Endodermal cell (in vitro differentiated cells): ENCODE data around the gene LBH. TPM values are rescaled to one million over a fixed set of nuclear protein-coding genes. Genes with fewer than 3 reads are reported as not detected.

Experiments
- DNase-seq: peaks from one replicate; pipeline ENCODE4 v3.0.0-alpha.2; 2017
- H3K27ac ChIP-seq: 2 replicates; pipeline ENCODE4 v1.5.1; 2013; ENCODE audit warnings: mild to moderate bottlenecking, low read depth, low read length, moderate library complexity
- H3K27me3 ChIP-seq: 2 replicates; pipeline ENCODE4 v1.6.1; 2013; ENCODE audit warnings: mild to moderate bottlenecking, low read length, moderate library complexity; ENCODE audit not compliant: insufficient read depth, control insufficient read depth, poor library complexity, severe bottlenecking
- H3K36me3 ChIP-seq: 2 replicates; pipeline ENCODE4 v1.7.0; 2013; ENCODE audit warnings: mild to moderate bottlenecking, low read length, moderate library complexity; ENCODE audit not compliant: control insufficient read depth, insufficient read depth
- H3K4me1 ChIP-seq: one replicate; pipeline ENCODE4 v1.7.0; 2013; ENCODE audit warnings: low read length; ENCODE audit not compliant: control insufficient read depth, insufficient read depth
- H3K4me3 ChIP-seq: 2 replicates; pipeline ENCODE4 v1.5.1; 2013; ENCODE audit warnings: mild to moderate bottlenecking, low read length, moderate library complexity
- H3K9ac ChIP-seq: 2 replicates; pipeline ENCODE4 v1.6.1; 2013; ENCODE audit warnings: mild to moderate bottlenecking, low read length, moderate library complexity; ENCODE audit not compliant: poor library complexity, severe bottlenecking; ENCODE audit errors: extremely low read depth
- H3K9me3 ChIP-seq: 2 replicates; pipeline ENCODE4 v1.6.1; 2013; ENCODE audit warnings: mild to moderate bottlenecking, low read length, moderate library complexity; ENCODE audit not compliant: control insufficient read depth
- H3K27ac Mint-ChIP-seq: 2 replicates; pipeline ENCODE4 v1.8.0; 2020; ENCODE audit warnings: mixed read lengths
- H3K27me3 Mint-ChIP-seq: 2 replicates; pipeline ENCODE4 v1.8.0; 2021; ENCODE audit warnings: mild to moderate bottlenecking, mixed read lengths; ENCODE audit not compliant: insufficient read depth
- H3K36me3 Mint-ChIP-seq: 2 replicates; pipeline ENCODE4 v1.8.0; 2020; ENCODE audit warnings: low read depth, mixed read lengths
- H3K4me1 Mint-ChIP-seq: 2 replicates; pipeline ENCODE4 v1.8.0; 2020; ENCODE audit warnings: mixed read lengths
- H3K4me3 Mint-ChIP-seq: 2 replicates; pipeline ENCODE4 v1.8.0; 2020; ENCODE audit warnings: mild to moderate bottlenecking, moderate library complexity, mixed read lengths
- H3K9me3 Mint-ChIP-seq: 2 replicates; pipeline ENCODE4 v1.8.0; 2020; ENCODE audit warnings: mild to moderate bottlenecking, mixed read lengths
- CTCF ChIP-seq: fragments of 200-600 bp; sonication (generic); conservative IDR thresholded peaks from 2 replicates; pipeline ENCODE4 v1.5.0; 2021; ENCODE audit warnings: antibody characterized with exemption, mild to moderate bottlenecking
- WGBS, 2 experiments: methylation state at CpG; one replicate each; pipeline versions ENCODE4 v1.1.5 to v1.1.7; 2013; ENCODE audit warnings: missing lambda C conversion rate in 2 of 2, mixed read lengths in 1 of 2; ENCODE audit not compliant: insufficient coverage in 1 of 2, insufficient read length in 1 of 2; 5-methylcytosine and 5-hydroxymethylcytosine counted together
- total RNA-seq, 2 donors: library from RNA; stranded (reverse); fragmentation: NEBNext Ultra II Directional in 1 of 2; extraction: Animal tissue kit (Norgen Biotek cat#: 25700) in 1 of 2; gene quantifications; 2 replicates in 1 of 2; 3 replicates in 1 of 2; pipeline ENCODE4 v1.2.1, GENCODE V29; 2021

Gene LBH
- total RNA-seq, 2 donors from 2014 or later, result 48.0 to 50.0 TPM

- Mint-ChIP-seq H3K27me3 (peaks cover 2% of the 10 kb centered on the region), H3K4me1 (peaks cover 20% of the 10 kb centered on the region), H3K9me3 (no peaks in the 10 kb centered on the region), H3K36me3 (no peaks in the 10 kb centered on the region), H3K4me3 (no peak overlapping the region), H3K27ac (no peak overlapping the region)
- Histone ChIP-seq H3K9ac (no peak overlapping the region), H3K27me3 (no peaks in the 10 kb centered on the region), H3K36me3 (no peaks in the 10 kb centered on the region), H3K9me3 (no peaks in the 10 kb centered on the region), H3K27ac (no peak overlapping the region), H3K4me3 (no peak overlapping the region), H3K4me1 (no peaks in the 10 kb centered on the region)
- no peak for TF ChIP-seq CTCF
- DNase-seq, result no peak
- 88 to 95% methylated on average over 2 to 4 of the region's 4 CpGs for WGBS, 2 experiments
Observed at GRCh38 chr2:30306522-30306921, 75.2 kb downstream of the LBH start.

GRCh38 chr2:30308280-30308679, 76.9 kb downstream of the LBH start:
- Histone ChIP-seq H3K27ac (no peak overlapping the region), H3K9me3 (no peaks in the 10 kb centered on the region), H3K9ac (no peak overlapping the region), H3K27me3 (no peaks in the 10 kb centered on the region), H3K4me3 (no peak overlapping the region), H3K36me3 (no peaks in the 10 kb centered on the region), H3K4me1 (no peaks in the 10 kb centered on the region)
- Mint-ChIP-seq H3K4me3 (no peak overlapping the region), H3K9me3 (no peaks in the 10 kb centered on the region), H3K36me3 (no peaks in the 10 kb centered on the region), H3K27me3 (no peaks in the 10 kb centered on the region), H3K4me1 (peaks cover 6% of the 10 kb centered on the region), H3K27ac (no peak overlapping the region)
- WGBS, 2 experiments, result 95 to 96% methylated on average over 2 of the region's 2 CpGs
- DNase-seq, result no peak
- TF ChIP-seq CTCF, result no peak

Other genes starting within 250 kb of the LBH start
- 10 to 100 TPM; 80.1 to 97.2 TPM for gene YPEL5, start 84.5 kb upstream of the LBH start, total RNA-seq
- gene LCLAT1, start 215.7 kb downstream of the LBH start, total RNA-seq, result 10 to 100 TPM; 30.2 to 34.2 TPM